Progenitor cell of endocrine pancreas (in vitro differentiated cells): ENCODE measurements around the gene TNFAIP8. TPM values are rescaled to one million over a fixed set of nuclear protein-coding genes. Genes with fewer than 3 reads are reported as not detected.

ENCODE experiments used
- DNase-seq: peaks from one replicate; pipeline ENCODE4 v3.0.0; 2021; ENCODE audit warnings: low spot score; ENCODE audit not compliant: unreplicated experiment
- H3K27ac Mint-ChIP-seq: 2 replicates; pipeline ENCODE4 v1.8.0; 2021; ENCODE audit warnings: mild to moderate bottlenecking, moderate library complexity, mixed read lengths
- H3K27me3 Mint-ChIP-seq: 2 replicates; pipeline ENCODE4 v1.8.0; 2021; ENCODE audit warnings: mixed read lengths
- H3K36me3 Mint-ChIP-seq: 2 replicates; pipeline ENCODE4 v1.8.0; 2022; ENCODE audit warnings: mixed read lengths; ENCODE audit not compliant: insufficient read depth
- H3K4me1 Mint-ChIP-seq: 2 replicates; pipeline ENCODE4 v1.8.0; 2021; ENCODE audit warnings: low read depth, mixed read lengths
- H3K4me3 Mint-ChIP-seq: 2 replicates; pipeline ENCODE4 v1.8.0; 2021; ENCODE audit warnings: low read depth, mild to moderate bottlenecking, moderate library complexity, mixed read lengths
- H3K9me3 Mint-ChIP-seq: 2 replicates; pipeline ENCODE4 v1.8.0; 2021; ENCODE audit warnings: low read depth, mixed read lengths
- total RNA-seq: library from RNA; stranded (reverse); gene quantifications from 2 replicates; pipeline ENCODE4 v1.2.1, GENCODE V29; 2021
- TF ChIP-seq, protein P1 (sequence below): fragments of 200-600 bp; sonication (generic); IDR thresholded peaks from one replicate; pipeline ENCODE4 v1.5.0; 2021; ENCODE audit warnings: antibody characterized with exemption, mild to moderate bottlenecking; ENCODE audit not compliant: unreplicated experiment

The TNFAIP8 gene
- total RNA-seq, 1 donor from 2014 or later = 8.0 TPM

DNA sequence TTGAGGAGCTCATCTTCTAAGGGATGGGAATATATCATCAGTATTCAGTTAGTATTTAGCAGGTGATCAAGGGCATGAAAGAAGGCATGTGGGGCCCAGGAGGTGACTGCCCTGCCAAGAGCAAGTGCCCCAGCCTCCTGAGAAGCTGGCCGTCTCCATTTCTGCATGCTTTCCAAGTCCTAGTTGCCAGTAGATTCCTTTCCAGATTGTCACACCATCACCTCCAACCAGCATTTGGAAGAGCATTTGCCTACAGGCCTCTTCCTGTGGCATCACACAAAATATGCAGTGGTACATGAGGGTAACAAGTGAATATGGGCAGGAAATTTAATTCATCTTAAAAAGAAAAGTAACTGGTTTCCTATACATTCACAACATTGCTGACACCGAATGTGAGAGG, 7.5 kb downstream of the TNFAIP8 start:
- Mint-ChIP-seq H3K27me3 (peaks cover 5% of the 10 kb centered on the region), H3K36me3 (peaks cover 1% of the 10 kb centered on the region), H3K4me3 (no peak overlapping the region), H3K9me3 (no peaks in the 10 kb centered on the region), H3K4me1 (peaks cover 7% of the 10 kb centered on the region), H3K27ac (no peak overlapping the region)
- no peak for DNase-seq
- TF ChIP-seq, protein P1, sequence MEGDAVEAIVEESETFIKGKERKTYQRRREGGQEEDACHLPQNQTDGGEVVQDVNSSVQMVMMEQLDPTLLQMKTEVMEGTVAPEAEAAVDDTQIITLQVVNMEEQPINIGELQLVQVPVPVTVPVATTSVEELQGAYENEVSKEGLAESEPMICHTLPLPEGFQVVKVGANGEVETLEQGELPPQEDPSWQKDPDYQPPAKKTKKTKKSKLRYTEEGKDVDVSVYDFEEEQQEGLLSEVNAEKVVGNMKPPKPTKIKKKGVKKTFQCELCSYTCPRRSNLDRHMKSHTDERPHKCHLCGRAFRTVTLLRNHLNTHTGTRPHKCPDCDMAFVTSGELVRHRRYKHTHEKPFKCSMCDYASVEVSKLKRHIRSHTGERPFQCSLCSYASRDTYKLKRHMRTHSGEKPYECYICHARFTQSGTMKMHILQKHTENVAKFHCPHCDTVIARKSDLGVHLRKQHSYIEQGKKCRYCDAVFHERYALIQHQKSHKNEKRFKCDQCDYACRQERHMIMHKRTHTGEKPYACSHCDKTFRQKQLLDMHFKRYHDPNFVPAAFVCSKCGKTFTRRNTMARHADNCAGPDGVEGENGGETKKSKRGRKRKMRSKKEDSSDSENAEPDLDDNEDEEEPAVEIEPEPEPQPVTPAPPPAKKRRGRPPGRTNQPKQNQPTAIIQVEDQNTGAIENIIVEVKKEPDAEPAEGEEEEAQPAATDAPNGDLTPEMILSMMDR = no peak

DNA sequence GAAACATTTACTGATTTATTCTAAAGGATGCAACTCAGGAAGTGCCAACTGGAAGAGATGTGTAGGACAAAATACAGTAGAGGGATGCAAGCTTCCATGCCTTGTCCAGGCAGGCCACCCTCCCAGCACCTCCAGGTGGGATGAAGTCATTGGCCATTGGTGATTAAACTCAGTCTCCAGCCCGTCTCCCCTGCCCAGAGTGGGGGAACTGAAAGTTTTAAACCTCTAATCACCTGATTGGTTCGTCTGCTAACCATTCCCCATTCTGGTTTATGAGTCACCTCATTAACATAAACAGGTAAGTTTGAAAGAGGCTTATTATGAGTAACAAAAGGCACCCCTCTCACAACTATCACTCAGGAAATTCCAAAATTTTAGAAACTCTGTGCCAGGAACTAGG, 8.1 kb downstream of the TNFAIP8 start:
- DNase-seq = no peak
- peaks cover 3% of the 10 kb centered on the region for H3K27me3 Mint-ChIP-seq
- peaks cover 7% of the 10 kb centered on the region for H3K4me1 Mint-ChIP-seq
- H3K9me3 Mint-ChIP-seq = no peaks in the 10 kb centered on the region
- no peak overlapping the region for H3K27ac Mint-ChIP-seq
- peaks cover 1% of the 10 kb centered on the region for H3K36me3 Mint-ChIP-seq
- TF ChIP-seq, protein P1 = no peak
- no peak overlapping the region for H3K4me3 Mint-ChIP-seq

DNA sequence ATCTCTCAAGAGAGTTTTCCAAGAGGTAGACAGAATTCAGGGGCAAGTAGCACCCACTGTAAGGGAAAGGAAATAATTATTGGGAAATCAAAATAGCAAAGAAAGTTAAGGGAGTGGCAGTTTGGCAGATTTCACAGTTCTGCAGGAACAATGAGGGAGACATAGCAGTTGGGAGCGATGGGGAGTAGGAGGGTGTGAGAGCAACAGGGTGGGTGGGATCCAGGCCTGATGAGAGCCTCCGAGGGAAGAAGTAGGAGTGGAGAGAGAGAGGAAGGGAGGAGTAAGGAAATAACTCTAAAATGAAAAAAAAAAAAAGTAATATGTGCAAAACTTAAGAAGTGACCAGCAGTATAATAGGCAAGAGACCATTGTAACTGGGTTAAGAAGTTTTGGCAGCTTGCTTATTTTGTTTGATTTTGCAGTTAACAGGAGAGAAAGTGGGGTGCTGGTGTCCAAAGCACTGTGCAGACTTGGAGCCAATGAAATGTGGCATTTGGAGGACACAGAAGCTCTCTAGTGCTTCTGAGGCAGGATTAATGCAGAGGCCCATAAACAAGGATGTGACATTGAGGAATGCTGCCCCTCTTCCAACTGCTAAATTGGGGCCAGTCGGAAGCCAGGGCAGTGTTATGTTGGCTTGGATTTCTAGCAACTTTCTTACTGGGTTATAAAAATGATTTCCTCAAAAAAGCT, 10.2 kb downstream of the TNFAIP8 start:
- TF ChIP-seq, protein P1 = no peak
- H3K36me3 Mint-ChIP-seq = peaks cover 1% of the 10 kb centered on the region
- no peak overlapping the region for H3K4me3 Mint-ChIP-seq
- DNase-seq = no peak
- no peaks in the 10 kb centered on the region for H3K27me3 Mint-ChIP-seq
- no peaks in the 10 kb centered on the region for H3K9me3 Mint-ChIP-seq
- peaks cover 4% of the 10 kb centered on the region for H3K4me1 Mint-ChIP-seq
- no peak overlapping the region for H3K27ac Mint-ChIP-seq

DNA sequence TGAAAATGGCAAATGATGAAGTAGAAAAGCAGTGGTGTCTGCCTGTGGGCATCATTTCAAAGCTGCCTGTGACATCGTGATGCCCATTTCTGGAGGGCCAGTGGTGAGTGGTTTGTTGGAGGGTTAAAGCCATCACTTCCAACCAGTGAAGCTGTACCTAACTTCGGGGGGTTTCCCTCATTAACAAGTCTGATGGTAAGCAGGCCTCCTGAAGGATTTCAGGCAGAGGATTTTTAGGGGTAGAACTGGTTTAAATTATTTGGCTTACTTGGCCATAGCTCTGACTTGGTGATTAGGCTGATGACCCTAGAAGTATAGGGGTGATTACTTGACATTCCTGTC, 10.7 kb downstream of the TNFAIP8 start:
- Mint-ChIP-seq H3K27me3 (no peaks in the 10 kb centered on the region), H3K9me3 (no peaks in the 10 kb centered on the region), H3K27ac (no peak overlapping the region), H3K4me3 (no peak overlapping the region), H3K36me3 (peaks cover 1% of the 10 kb centered on the region), H3K4me1 (peaks cover 4% of the 10 kb centered on the region)
- no peak for DNase-seq
- TF ChIP-seq, protein P1 = no peak

DNA sequence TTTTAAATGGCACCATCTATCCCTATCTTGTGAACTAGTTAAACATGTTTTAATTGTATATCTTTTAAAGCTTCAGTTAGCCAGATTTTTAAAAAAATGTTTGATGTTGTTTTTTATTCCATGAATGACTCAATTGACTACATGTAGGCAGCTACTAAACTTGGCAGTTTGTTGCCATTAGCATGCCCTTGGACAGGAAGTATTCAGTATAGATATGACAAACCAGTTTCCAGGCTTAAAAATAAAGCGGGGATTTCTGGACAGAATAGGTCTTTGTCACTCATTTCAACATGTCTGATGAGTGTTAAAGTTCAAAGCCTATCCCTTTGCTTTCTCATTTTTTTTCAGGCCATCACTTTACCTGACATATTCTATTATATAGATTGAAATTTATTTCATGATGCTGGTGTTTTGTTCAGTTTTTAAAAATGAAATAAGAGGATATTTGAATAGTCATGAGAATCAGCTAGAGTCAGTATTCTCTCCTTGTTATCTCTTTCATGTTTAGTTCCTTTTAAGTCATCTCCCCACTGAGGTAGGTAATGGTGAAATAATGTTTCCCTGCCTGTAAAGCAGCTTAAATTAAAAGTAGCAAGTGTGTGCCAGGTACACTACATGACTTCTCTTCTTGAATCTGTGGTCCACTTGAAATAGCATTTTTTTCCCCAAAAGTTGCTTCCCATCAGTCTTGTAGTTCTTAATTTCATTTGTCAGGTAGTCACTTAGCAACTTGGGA, 11.9 kb downstream of the TNFAIP8 start:
- TF ChIP-seq, protein P1 = no peak
- Mint-ChIP-seq H3K27me3 (no peaks in the 10 kb centered on the region), H3K27ac (no peak overlapping the region), H3K4me1 (peaks cover 4% of the 10 kb centered on the region), H3K9me3 (no peaks in the 10 kb centered on the region), H3K36me3 (peaks cover 1% of the 10 kb centered on the region), H3K4me3 (no peak overlapping the region)
- DNase-seq = no peak
